Lower leg skin (tissue), 3 donors: ENCODE data around the gene DDX6.

Experiments
- CTCF ChIP-seq, 3 donors: fragments of 450-650 bp; IDR thresholded peaks; one replicate each; pipeline ENCODE4 v1.5.1; 2016; ENCODE audit warnings: antibody characterized with exemption in 3 of 3, mild to moderate bottlenecking in 3 of 3, moderate library complexity in 2 of 3
- POLR2A ChIP-seq, 2 donors: fragments of 450-650 bp; IDR thresholded peaks; one replicate each; pipeline ENCODE4 v1.6.1; 2016 to 2017; ENCODE audit warnings: antibody characterized with exemption in 2 of 2, mild to moderate bottlenecking in 1 of 2, moderate library complexity in 1 of 2

GRCh38 chr11:118699506-118700220, 91.3 kb downstream of the DDX6 start:
- TF ChIP-seq CTCF (IDR thresholded peaks at IDR 0.05) (no peak), POLR2A (IDR thresholded peaks at IDR 0.05) (no peak)
